HCT116 (cell line): ENCODE results near the gene UBE2E3. TPM values are rescaled to one million over a fixed set of nuclear protein-coding genes. Genes with fewer than 3 reads are reported as not detected.

ENCODE experiments used
- ATAC-seq: fragments of 200-7000 bp; cut with Tn5 transposase; 2 replicates; pipeline ENCODE4 v1.9.1; 2020; ENCODE audit warnings: mild to moderate bottlenecking, moderate library complexity
- BruUV-seq: library from RNA; stranded (reverse); fragments of 400-500 nt; replicated peaks from 2 replicates; lab custom pipeline; 2021; lab: Mats Ljungman, UMichigan
- CTCF ChIA-PET: fragments of 300-600 bp; sonication (Branson Sonifier 250); formaldehyde crosslinking; loops from one replicate; lab custom pipeline; 2021; ENCODE audit warnings: antibody characterized with exemption; lab: Charles Lee
- POLR2A ChIA-PET: fragments of 300-600, 350-600 bp; sonication (Branson Sonifier 250); formaldehyde crosslinking; loops from one replicate; lab custom pipeline; 2021; ENCODE audit warnings: antibody characterized with exemption; lab: Charles Lee
- RAD21 ChIA-PET, 2 experiments: fragments of 300-600 bp; sonication (Branson Sonifier 250); formaldehyde crosslinking; loops; one replicate each; lab custom pipeline; 2023; ENCODE audit warnings: low total read pairs in 2 of 2; ENCODE audit not compliant: uncharacterized antibody in 2 of 2, unreplicated experiment in 2 of 2, low non-redundant PET in 1 of 2; lab: Charles Lee
- DNase-seq: peaks from one replicate; pipeline ENCODE4 v3.0.0-alpha.2; 2010; ENCODE audit warnings: low read depth, low spot score
- H2AFZ ChIP-seq: fragments of 200-600 bp; shearing (Covaris generic), sonication (generic); 2 replicates; pipeline ENCODE4 v1.6.1; 2017; ENCODE audit warnings: low read depth, mixed run types, mixed read lengths, antibody characterized with exemption, low read length; ENCODE audit not compliant: poor library complexity, severe bottlenecking
- H3K27ac ChIP-seq: 2 replicates; pipeline ENCODE4 v1.5.1; 2012; ENCODE audit warnings: low read depth, low read length
- H3K27me3 ChIP-seq: fragments of 200-600 bp; sonication (generic); 2 replicates; pipeline ENCODE4 v1.6.1; 2016; ENCODE audit warnings: mixed run types, low read length, mixed read lengths; ENCODE audit not compliant: insufficient read depth
- H3K36me3 ChIP-seq, 2 experiments: fragments of 200-500 bp in 1 of 2; fragments of 200-600 bp in 1 of 2; sonication (Bioruptor generic) in 1 of 2; sonication (generic) in 1 of 2; 2 replicates each; pipeline versions ENCODE4 v1.5.1 to v1.6.1; 2014 to 2016; ENCODE audit warnings: low read length in 2 of 2, inconsistent platforms in 1 of 2, mixed read lengths in 1 of 2, mixed run types in 1 of 2; ENCODE audit not compliant: insufficient read depth in 2 of 2, control insufficient read depth in 1 of 2
- H3K4me1 ChIP-seq, 2 experiments: fragments of 200-600 bp in 1 of 2; sonication (generic) in 1 of 2; 2 replicates each; pipeline versions ENCODE4 v1.5.1 to v1.6.1; 2012 to 2017; ENCODE audit warnings: low read length in 2 of 2, inconsistent platforms in 1 of 2, mild to moderate bottlenecking in 1 of 2, mixed read lengths in 1 of 2, mixed run types in 1 of 2, moderate library complexity in 1 of 2; ENCODE audit not compliant: insufficient read depth in 2 of 2, control insufficient read depth in 1 of 2
- H3K4me2 ChIP-seq: fragments of 200-600 bp; sonication (generic); 2 replicates; pipeline ENCODE4 v1.6.1; 2017; ENCODE audit warnings: mixed run types, low read length, mixed read lengths
- H3K4me3 ChIP-seq, 2 experiments: fragments of 200-600 bp in 1 of 2; sonication (generic) in 1 of 2; replicated peaks in 1 of 2; 2 replicates each; pipeline ENCODE4 v1.5.1; 2011 to 2016; ENCODE audit warnings: low read length in 2 of 2, control low read depth in 1 of 2, low read depth in 1 of 2, mild to moderate bottlenecking in 1 of 2, mixed read lengths in 1 of 2, mixed run types in 1 of 2
- H3K79me2 ChIP-seq: fragments of 200-600 bp; sonication (generic); 2 replicates; pipeline ENCODE4 v1.6.1; 2017; ENCODE audit warnings: mild to moderate bottlenecking, mixed run types, low read length, moderate library complexity, mixed read lengths; ENCODE audit not compliant: insufficient read depth
- H3K9ac ChIP-seq: fragments of 200-600 bp; sonication (generic); 2 replicates; pipeline ENCODE4 v1.6.1; 2016; ENCODE audit warnings: low read length, mixed read lengths
- H3K9me2 ChIP-seq: fragments of 200-600 bp; sonication (generic), shearing (Covaris generic); 2 replicates; pipeline ENCODE4 v1.6.1; 2017; ENCODE audit warnings: mixed run types, mild to moderate bottlenecking, moderate library complexity; ENCODE audit not compliant: insufficient read depth
- H3K9me3 ChIP-seq, 2 experiments: fragments of 200-500 bp in 1 of 2; fragments of 200-600 bp in 1 of 2; sonication (Bioruptor generic) in 1 of 2; sonication (generic) in 1 of 2; 2 replicates each; pipeline ENCODE4 v1.6.1; 2014 to 2017; ENCODE audit warnings: low read length in 2 of 2, mixed read lengths in 2 of 2, inconsistent platforms in 1 of 2, low read depth in 1 of 2, mild to moderate bottlenecking in 1 of 2, mixed run types in 1 of 2, moderate library complexity in 1 of 2; ENCODE audit not compliant: control insufficient read depth in 1 of 2, insufficient read depth in 1 of 2
- H4K20me1 ChIP-seq: fragments of 200-600 bp; sonication (generic), shearing (Covaris generic); 2 replicates; pipeline ENCODE4 v1.6.1; 2017; ENCODE audit warnings: mixed run types, mild to moderate bottlenecking, moderate library complexity; ENCODE audit not compliant: insufficient read depth
- CBX3 ChIP-seq: IDR thresholded peaks from 2 replicates; pipeline ENCODE4 v1.6.1; 2012; ENCODE audit warnings: low read depth
- EGR1 ChIP-seq: IDR thresholded peaks from 2 replicates; pipeline ENCODE4 v1.6.1; 2012; ENCODE audit warnings: low read depth
- EZH2 ChIP-seq: fragments of 200-600 bp; sonication (generic); IDR thresholded peaks from 2 replicates; pipeline ENCODE4 v1.6.1; 2017; ENCODE audit warnings: antibody characterized with exemption, mixed run types
- EZH2phosphoT487 ChIP-seq: fragments of 200-600 bp; IDR thresholded peaks from 2 replicates; pipeline ENCODE4 v1.6.1; 2018; ENCODE audit warnings: antibody characterized with exemption, borderline replicate concordance
- JUND ChIP-seq: IDR thresholded peaks from 2 replicates; pipeline ENCODE4 v1.6.1; 2012
- POLR2AphosphoS5 ChIP-seq: IDR thresholded peaks from 2 replicates; pipeline ENCODE4 v1.6.1; 2011; ENCODE audit warnings: mild to moderate bottlenecking, low read depth, low read length, moderate library complexity
- RAD21 ChIP-seq: IDR thresholded peaks from 2 replicates; pipeline ENCODE4 v1.6.1; 2012; ENCODE audit warnings: low read depth, mild to moderate bottlenecking
- SIN3A ChIP-seq: IDR thresholded peaks from 2 replicates; pipeline ENCODE4 v1.6.1; 2012; ENCODE audit warnings: low read depth
- SP1 ChIP-seq: IDR thresholded peaks from 2 replicates; pipeline ENCODE4 v1.6.1; 2012; ENCODE audit warnings: low read depth
- ZFX ChIP-seq: fragments of 450-650 bp; IDR thresholded peaks from 2 replicates; pipeline ENCODE4 v1.6.1; 2017
- ZNF274 ChIP-seq: fragments of 200-500 bp; sonication (Bioruptor generic); IDR thresholded peaks from 2 replicates; pipeline ENCODE4 v1.6.1; 2014; ENCODE audit warnings: mild to moderate bottlenecking, low read depth, low read length, inconsistent platforms
- intact Hi-C: fragments of 100-400 bp; cut with micrococcal nuclease; formaldehyde crosslinking; loops from 2 replicates; pipeline ENCODE4 v1.10.0; 2022
- total RNA-seq: library from RNA; stranded (reverse); gene quantifications from one replicate; pipeline ENCODE4 v1.2.1, GENCODE V29; 2021; ENCODE audit not compliant: unreplicated experiment
- TF ChIP-seq, protein P1 (sequence below): IDR thresholded peaks from 2 replicates; pipeline ENCODE4 v1.6.1; 2012; ENCODE audit warnings: low read depth
- TF ChIP-seq, protein P2 (sequence below), 3 experiments: fragments of 200-600 bp in 1 of 3; sonication (generic) in 1 of 3; IDR thresholded peaks in 2 of 3; conservative IDR thresholded peaks in 1 of 3; 2 replicates each; pipeline ENCODE4 v1.5.1; 2012 to 2017; ENCODE audit warnings: low read depth in 2 of 3, low read length in 2 of 3, antibody characterized with exemption in 1 of 3, borderline replicate concordance in 1 of 3, control low read depth in 1 of 3, mild to moderate bottlenecking in 1 of 3, mixed read lengths in 1 of 3, mixed run types in 1 of 3, moderate library complexity in 1 of 3; ENCODE audit not compliant: insufficient read depth in 1 of 3
- TF ChIP-seq, protein P3 (sequence below): IDR thresholded peaks from 2 replicates; pipeline ENCODE4 v1.6.1; 2012

The UBE2E3 gene
- total RNA-seq, 1 experiment from 2014 or later: 64.2 TPM

DNA sequence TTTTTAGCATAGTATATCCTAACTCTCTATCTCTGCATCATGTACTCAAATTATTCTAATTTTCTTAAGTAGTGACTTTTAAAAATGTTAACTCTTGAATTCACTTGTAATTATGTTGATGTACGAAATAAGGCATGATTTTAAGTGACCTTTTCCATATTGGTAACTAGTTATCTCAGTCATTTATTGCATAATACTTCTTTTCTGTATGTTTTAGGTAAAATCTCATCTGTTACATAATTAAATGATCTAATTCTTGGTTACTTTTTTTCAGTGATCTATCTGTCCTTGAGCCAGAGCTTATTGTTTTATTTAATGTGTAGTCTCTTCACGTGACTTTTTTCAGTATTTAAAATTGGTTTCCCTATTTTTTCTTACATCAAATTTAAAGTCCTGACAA, 4.8 kb upstream of the UBE2E3 start:
- CTCF ChIA-PET: no interaction called here
- ATAC-seq (no peak), DNase-seq (no peak)
- intact Hi-C loops: no loop called here
- Histone ChIP-seq H3K27me3 (no peaks in the 10 kb centered on the region), H3K9me3 (no peaks in the 10 kb centered on the region), H3K9ac (no peak overlapping the region), H3K4me1 (peaks cover 6 to 12% of the 10 kb centered on the region in 2 experiments; a peak in 3 of 4 replicates), H2AFZ (no peak overlapping the region), H3K36me3 (no peaks in the 10 kb centered on the region), H4K20me1 (no peaks in the 10 kb centered on the region), H3K27ac (no peak overlapping the region), H3K4me3 (no peak overlapping the region), H3K79me2 (no peaks in the 10 kb centered on the region), H3K4me2 (no peak overlapping the region), H3K9me2 (no peaks in the 10 kb centered on the region)
- RAD21 ChIA-PET: no interaction called here
- no peak for TF ChIP-seq ZNF274
- TF ChIP-seq RAD21: no peak
- TF ChIP-seq, protein P1, sequence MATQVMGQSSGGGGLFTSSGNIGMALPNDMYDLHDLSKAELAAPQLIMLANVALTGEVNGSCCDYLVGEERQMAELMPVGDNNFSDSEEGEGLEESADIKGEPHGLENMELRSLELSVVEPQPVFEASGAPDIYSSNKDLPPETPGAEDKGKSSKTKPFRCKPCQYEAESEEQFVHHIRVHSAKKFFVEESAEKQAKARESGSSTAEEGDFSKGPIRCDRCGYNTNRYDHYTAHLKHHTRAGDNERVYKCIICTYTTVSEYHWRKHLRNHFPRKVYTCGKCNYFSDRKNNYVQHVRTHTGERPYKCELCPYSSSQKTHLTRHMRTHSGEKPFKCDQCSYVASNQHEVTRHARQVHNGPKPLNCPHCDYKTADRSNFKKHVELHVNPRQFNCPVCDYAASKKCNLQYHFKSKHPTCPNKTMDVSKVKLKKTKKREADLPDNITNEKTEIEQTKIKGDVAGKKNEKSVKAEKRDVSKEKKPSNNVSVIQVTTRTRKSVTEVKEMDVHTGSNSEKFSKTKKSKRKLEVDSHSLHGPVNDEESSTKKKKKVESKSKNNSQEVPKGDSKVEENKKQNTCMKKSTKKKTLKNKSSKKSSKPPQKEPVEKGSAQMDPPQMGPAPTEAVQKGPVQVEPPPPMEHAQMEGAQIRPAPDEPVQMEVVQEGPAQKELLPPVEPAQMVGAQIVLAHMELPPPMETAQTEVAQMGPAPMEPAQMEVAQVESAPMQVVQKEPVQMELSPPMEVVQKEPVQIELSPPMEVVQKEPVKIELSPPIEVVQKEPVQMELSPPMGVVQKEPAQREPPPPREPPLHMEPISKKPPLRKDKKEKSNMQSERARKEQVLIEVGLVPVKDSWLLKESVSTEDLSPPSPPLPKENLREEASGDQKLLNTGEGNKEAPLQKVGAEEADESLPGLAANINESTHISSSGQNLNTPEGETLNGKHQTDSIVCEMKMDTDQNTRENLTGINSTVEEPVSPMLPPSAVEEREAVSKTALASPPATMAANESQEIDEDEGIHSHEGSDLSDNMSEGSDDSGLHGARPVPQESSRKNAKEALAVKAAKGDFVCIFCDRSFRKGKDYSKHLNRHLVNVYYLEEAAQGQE: no peak
- no peak for TF ChIP-seq EZH2phosphoT487
- no peak for TF ChIP-seq SIN3A
- TF ChIP-seq POLR2AphosphoS5: no peak
- no peak for TF ChIP-seq SP1
- TF ChIP-seq, protein P2, sequence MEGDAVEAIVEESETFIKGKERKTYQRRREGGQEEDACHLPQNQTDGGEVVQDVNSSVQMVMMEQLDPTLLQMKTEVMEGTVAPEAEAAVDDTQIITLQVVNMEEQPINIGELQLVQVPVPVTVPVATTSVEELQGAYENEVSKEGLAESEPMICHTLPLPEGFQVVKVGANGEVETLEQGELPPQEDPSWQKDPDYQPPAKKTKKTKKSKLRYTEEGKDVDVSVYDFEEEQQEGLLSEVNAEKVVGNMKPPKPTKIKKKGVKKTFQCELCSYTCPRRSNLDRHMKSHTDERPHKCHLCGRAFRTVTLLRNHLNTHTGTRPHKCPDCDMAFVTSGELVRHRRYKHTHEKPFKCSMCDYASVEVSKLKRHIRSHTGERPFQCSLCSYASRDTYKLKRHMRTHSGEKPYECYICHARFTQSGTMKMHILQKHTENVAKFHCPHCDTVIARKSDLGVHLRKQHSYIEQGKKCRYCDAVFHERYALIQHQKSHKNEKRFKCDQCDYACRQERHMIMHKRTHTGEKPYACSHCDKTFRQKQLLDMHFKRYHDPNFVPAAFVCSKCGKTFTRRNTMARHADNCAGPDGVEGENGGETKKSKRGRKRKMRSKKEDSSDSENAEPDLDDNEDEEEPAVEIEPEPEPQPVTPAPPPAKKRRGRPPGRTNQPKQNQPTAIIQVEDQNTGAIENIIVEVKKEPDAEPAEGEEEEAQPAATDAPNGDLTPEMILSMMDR (IDR thresholded peaks at IDR 0.05 in 2 of 3, conservative IDR thresholded peaks at IDR 0.05 in 1 of 3; ENCODE audit: borderline replicate concordance in 1 of 3, insufficient read depth in 1 of 3, low read depth in 2 of 3, low read length in 2 of 3): no peak
- no peak for TF ChIP-seq JUND
- no peak for TF ChIP-seq CBX3
- no peak for TF ChIP-seq ZFX
- TF ChIP-seq EZH2: no peak
- TF ChIP-seq, protein P3, sequence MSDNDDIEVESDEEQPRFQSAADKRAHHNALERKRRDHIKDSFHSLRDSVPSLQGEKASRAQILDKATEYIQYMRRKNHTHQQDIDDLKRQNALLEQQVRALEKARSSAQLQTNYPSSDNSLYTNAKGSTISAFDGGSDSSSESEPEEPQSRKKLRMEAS: no peak
- TF ChIP-seq EGR1: no peak
- POLR2A ChIA-PET: no interaction called here
- BruUV-seq: no TSS peak
